T-helper 17 cell (primary cell): Measurements from ENCODE around the gene MPZ. TPM values are rescaled to one million over a fixed set of nuclear protein-coding genes. Genes with fewer than 3 reads are reported as not detected.

Experiments
- ATAC-seq: fragments of 150-1000 bp; cut with Tn5 transposase; 2 replicates; pipeline ENCODE4 v1.10.0; 2021; ENCODE audit warnings: mild to moderate bottlenecking, moderate library complexity
- DNase-seq, 3 donors: peaks; one replicate each; pipeline versions ENCODE4 v3.0.0 to v3.0.0-alpha.2; 2020 to 2021
- H3K9me3 ChIP-seq: one replicate; pipeline ENCODE4 v1.7.0; 2013; ENCODE audit warnings: low read length, mild to moderate bottlenecking; ENCODE audit not compliant: control insufficient read depth, poor library complexity, severe bottlenecking
- H3K27ac Mint-ChIP-seq: one replicate; pipeline ENCODE4 v1.8.0; 2022; ENCODE audit warnings: mild to moderate bottlenecking, moderate library complexity, mixed read lengths
- H3K27me3 Mint-ChIP-seq: one replicate; pipeline ENCODE4 v1.8.0; 2022; ENCODE audit warnings: mixed read lengths
- H3K36me3 Mint-ChIP-seq: one replicate; pipeline ENCODE4 v1.8.0; 2022; ENCODE audit warnings: low read depth, mixed read lengths
- H3K4me1 Mint-ChIP-seq: one replicate; pipeline ENCODE4 v1.8.0; 2022; ENCODE audit warnings: mild to moderate bottlenecking, mixed read lengths
- H3K4me3 Mint-ChIP-seq: one replicate; pipeline ENCODE4 v1.8.0; 2022; ENCODE audit warnings: mild to moderate bottlenecking, moderate library complexity, mixed read lengths
- total RNA-seq, 4 donors: library from RNA in 2 of 4; stranded (reverse) in 2 of 4; gene quantifications; one replicate each; pipeline ENCODE4 v1.2.3 and lab custom pipeline; 2022 to 2026

The MPZ gene
- total RNA-seq, 2 donors from 2014 or later, result 2.3 to 2.9 TPM

DNA sequence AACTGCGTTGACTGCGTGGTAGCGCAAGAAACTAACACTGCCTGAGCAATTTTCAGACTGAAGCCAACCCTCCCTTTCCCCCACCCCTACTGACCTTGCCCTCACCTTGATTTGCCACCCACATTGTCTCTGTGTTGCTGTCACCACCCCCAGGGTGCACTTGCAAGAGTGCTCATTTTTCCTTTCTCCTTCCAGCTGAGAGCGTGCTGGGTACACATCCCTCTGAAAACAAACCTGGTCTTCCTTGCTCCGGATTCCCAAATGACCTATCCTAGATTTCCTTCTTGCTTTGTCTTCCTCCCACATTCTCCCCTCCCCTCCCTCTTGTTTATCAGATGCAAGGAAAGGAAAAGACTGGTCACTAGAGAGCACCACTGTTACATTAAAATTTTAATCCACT lies 24.2 kb downstream of the MPZ start:
- Mint-ChIP-seq H3K4me1 (peaks cover 6% of the 10 kb centered on the region), H3K27ac (no peak overlapping the region), H3K36me3 (peaks cover 10% of the 10 kb centered on the region), H3K27me3 (peaks cover 16% of the 10 kb centered on the region), H3K4me3 (no peak overlapping the region)
- ATAC-seq (no peak), DNase-seq (no peak)
- H3K9me3 ChIP-seq, result no peaks in the 10 kb centered on the region

DNA sequence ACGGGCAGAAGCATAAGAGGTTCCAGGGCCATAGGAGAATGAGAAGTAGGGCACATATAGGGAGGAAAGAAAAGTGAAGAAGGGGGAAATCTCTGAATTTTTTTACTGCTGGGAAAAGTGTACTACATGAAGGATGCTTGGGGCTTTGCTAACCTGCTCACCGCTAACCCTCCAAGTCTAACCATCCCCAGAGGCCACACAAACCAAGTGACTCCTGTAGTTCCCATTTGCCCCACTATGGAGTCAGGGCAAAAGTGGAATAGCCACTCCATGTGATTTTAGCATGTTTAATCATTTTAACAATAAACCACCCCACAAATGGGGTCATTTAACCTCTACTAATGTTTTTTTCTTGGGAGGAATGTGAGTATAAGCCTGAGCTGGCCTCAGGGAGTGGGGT lies 24.7 kb downstream of the MPZ start:
- DNase-seq, result no peak
- Mint-ChIP-seq H3K4me1 (peaks cover 10% of the 10 kb centered on the region), H3K4me3 (no peak overlapping the region), H3K36me3 (peaks cover 15% of the 10 kb centered on the region), H3K27me3 (peaks cover 20% of the 10 kb centered on the region), H3K27ac (no peak overlapping the region)
- no peak for ATAC-seq
- H3K9me3 ChIP-seq, result no peaks in the 10 kb centered on the region

DNA sequence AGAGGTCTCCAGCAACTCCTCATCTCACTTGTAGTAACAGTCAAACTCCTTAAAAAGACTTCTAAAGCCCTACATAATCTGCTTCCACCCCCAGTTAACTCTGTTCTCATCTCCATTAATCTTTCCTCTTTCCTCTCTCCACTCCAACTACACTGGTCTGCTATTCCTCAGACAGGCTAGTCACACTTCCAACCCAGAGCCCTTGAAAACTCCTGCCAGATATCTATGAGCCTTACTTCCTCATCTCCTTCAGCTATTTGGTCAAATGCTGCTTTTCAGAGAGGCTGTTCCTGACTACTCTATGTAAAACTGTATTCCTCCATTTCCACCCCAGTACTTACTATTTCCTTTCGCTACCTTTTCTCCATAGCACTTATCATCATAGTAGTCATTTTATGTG lies 26.8 kb downstream of the MPZ start:
- Mint-ChIP-seq H3K27ac (peak overlapping the region; percentile 32), H3K36me3 (peaks cover 15% of the 10 kb centered on the region), H3K4me1 (peaks cover 12% of the 10 kb centered on the region), H3K4me3 (no peak overlapping the region), H3K27me3 (peaks cover 34% of the 10 kb centered on the region)
- ATAC-seq (no peak), DNase-seq (no peak)
- H3K9me3 ChIP-seq, result no peaks in the 10 kb centered on the region

DNA sequence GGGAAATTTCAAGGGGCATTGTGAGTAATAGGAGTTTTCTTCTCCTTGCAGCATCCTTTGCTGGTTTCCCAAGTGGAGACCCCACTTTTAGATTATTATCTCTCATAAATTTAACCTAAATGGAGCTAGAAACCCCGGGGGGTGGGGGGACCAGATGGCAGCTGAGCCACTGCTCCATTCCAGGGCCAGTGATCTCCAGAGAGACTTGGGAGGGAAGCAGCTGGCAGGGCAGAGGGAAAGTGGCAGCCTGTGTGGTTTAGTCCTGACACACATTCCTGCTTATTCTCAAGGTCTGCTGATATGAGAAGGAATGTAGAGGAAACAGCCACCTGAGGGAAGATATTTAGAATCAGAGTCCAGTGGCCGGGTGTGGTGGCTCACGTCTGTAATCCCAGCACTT lies 34.9 kb downstream of the MPZ start:
- DNase-seq (no peak), ATAC-seq (no peak)
- Mint-ChIP-seq H3K27ac (no peak overlapping the region), H3K27me3 (peaks cover 53% of the 10 kb centered on the region), H3K4me3 (no peak overlapping the region), H3K4me1 (peaks cover 2% of the 10 kb centered on the region), H3K36me3 (peaks cover 2% of the 10 kb centered on the region)
- no peaks in the 10 kb centered on the region for H3K9me3 ChIP-seq

DNA sequence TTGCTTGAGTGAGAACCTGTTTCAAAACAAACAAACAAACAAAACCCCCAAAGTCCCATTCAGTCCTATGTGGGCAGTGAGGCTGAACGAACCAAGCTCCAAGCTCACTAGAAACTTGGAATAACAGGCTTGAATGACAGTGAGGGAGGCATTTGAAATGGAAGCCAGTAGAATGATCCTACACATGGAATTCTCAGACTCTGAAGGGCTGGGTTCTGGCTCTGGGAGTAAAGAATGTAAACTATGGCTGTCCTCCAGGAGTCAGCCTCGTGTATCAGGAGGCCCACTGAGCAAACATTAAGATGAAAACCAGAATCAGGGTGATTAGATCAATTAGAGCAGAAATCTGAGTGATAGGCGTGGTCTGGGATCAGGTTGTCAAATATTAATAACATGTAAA lies 36.4 kb downstream of the MPZ start:
- H3K4me3 Mint-ChIP-seq, result no peak overlapping the region
- H3K27me3 Mint-ChIP-seq, result peaks cover 45% of the 10 kb centered on the region
- ATAC-seq (no peak), DNase-seq (no peak)
- H3K4me1 Mint-ChIP-seq, result peaks cover 2% of the 10 kb centered on the region
- H3K36me3 Mint-ChIP-seq, result peaks cover 2% of the 10 kb centered on the region
- no peak overlapping the region for H3K27ac Mint-ChIP-seq
- H3K9me3 ChIP-seq, result no peaks in the 10 kb centered on the region

DNA sequence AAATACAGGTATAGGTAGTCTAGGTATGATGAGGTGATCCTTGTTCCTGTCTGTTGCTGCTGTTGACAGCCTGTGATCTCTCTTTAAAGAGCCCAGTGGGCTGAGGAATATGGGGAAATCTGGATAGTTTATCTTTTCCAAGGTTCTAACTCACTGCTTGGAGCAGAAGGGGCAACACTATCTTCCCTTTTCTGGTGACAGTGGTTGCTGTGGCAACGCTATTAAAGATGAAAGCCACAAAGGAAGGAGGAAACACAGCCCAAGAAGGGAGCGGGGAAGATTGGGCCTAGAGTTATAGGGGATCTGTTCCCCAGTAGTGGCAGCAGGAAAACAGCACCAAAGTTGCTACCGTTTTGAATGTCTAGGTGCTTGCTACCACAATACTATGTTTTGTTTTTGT lies 42.4 kb downstream of the MPZ start:
- peaks cover 34% of the 10 kb centered on the region for H3K27me3 Mint-ChIP-seq
- no peak for DNase-seq

DNA sequence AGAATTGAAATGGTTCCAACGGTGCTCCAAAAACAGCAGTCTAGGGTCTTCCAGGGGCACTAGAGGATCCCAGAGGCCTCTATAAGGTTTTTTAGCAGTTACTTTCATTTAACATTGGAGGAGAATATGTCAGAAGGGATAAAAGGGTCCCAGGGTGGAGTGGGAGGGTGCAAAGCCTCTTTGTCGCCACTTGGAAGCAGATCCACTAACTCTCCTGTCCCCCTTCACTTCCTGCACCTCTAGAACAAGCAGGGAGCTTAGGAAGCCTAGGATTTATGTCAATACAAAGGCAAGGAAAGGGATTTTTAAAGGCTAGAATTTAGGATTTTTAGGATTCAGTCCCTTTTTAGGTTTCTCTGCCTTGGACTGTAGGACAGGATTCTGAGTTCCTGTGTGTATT lies 42.9 kb downstream of the MPZ start:
- Mint-ChIP-seq H3K4me3 (no peak overlapping the region), H3K27ac (no peak overlapping the region), H3K4me1 (peaks cover 6% of the 10 kb centered on the region), H3K36me3 (no peaks in the 10 kb centered on the region), H3K27me3 (peaks cover 36% of the 10 kb centered on the region)
- ATAC-seq (no peak), DNase-seq (no peak)
- no peaks in the 10 kb centered on the region for H3K9me3 ChIP-seq

More for the DNA sequence above, 42.4 kb downstream of the MPZ start:
- no peak overlapping the region for H3K27ac Mint-ChIP-seq
- no peak for ATAC-seq
- H3K36me3 Mint-ChIP-seq, result no peaks in the 10 kb centered on the region
- no peak overlapping the region for H3K4me3 Mint-ChIP-seq
- H3K4me1 Mint-ChIP-seq, result peaks cover 4% of the 10 kb centered on the region
- no peaks in the 10 kb centered on the region for H3K9me3 ChIP-seq

DNA sequence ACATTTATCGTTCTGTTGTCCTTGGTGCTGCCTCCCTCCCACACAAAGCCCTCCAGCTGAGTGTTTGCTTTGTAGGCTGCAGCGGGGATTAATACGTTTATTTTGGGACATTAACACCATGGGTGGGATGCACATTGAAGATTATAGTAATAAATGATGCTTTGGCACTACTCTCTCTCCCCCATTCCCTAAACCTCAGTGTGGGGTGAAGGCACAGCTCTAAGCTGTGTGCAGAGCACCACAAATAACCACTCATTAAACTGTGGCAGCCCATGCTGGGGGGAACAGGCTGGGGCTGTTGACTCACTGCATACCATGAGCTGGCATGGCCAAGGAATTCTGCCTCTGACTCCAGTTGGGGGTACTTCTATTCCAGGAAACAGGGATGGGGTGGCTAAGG lies 43.6 kb downstream of the MPZ start:
- ATAC-seq, result no peak
- H3K9me3 ChIP-seq, result no peaks in the 10 kb centered on the region
- peaks cover 7% of the 10 kb centered on the region for H3K4me1 Mint-ChIP-seq
- H3K36me3 Mint-ChIP-seq, result no peaks in the 10 kb centered on the region
- H3K27me3 Mint-ChIP-seq, result peaks cover 37% of the 10 kb centered on the region
- no peak overlapping the region for H3K27ac Mint-ChIP-seq
- DNase-seq, result no peak
- H3K4me3 Mint-ChIP-seq, result no peak overlapping the region

DNA sequence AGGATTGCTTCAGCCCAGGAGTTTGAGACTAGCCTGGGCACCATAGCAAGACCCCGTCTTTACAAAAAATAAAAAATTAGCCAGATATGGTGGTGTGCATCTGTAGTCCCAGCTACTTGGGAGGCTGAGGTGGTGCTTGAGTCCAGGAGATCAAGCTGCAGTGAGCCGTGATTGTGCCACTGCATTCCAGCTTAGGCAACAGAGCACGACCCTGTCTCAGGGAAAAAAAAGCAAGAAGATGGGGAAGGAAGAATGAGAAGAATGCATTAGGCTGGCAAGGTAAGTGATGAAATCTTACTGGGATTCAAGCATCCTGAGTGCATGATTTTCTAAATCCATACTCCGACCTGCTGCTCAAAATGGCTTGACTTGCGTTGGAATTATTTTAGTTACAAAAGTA lies 44.5 kb downstream of the MPZ start:
- Mint-ChIP-seq H3K27me3 (peaks cover 46% of the 10 kb centered on the region), H3K36me3 (peaks cover 2% of the 10 kb centered on the region), H3K4me1 (peaks cover 9% of the 10 kb centered on the region), H3K27ac (no peak overlapping the region), H3K4me3 (no peak overlapping the region)
- DNase-seq (no peak), ATAC-seq (no peak)
- H3K9me3 ChIP-seq, result no peaks in the 10 kb centered on the region

DNA sequence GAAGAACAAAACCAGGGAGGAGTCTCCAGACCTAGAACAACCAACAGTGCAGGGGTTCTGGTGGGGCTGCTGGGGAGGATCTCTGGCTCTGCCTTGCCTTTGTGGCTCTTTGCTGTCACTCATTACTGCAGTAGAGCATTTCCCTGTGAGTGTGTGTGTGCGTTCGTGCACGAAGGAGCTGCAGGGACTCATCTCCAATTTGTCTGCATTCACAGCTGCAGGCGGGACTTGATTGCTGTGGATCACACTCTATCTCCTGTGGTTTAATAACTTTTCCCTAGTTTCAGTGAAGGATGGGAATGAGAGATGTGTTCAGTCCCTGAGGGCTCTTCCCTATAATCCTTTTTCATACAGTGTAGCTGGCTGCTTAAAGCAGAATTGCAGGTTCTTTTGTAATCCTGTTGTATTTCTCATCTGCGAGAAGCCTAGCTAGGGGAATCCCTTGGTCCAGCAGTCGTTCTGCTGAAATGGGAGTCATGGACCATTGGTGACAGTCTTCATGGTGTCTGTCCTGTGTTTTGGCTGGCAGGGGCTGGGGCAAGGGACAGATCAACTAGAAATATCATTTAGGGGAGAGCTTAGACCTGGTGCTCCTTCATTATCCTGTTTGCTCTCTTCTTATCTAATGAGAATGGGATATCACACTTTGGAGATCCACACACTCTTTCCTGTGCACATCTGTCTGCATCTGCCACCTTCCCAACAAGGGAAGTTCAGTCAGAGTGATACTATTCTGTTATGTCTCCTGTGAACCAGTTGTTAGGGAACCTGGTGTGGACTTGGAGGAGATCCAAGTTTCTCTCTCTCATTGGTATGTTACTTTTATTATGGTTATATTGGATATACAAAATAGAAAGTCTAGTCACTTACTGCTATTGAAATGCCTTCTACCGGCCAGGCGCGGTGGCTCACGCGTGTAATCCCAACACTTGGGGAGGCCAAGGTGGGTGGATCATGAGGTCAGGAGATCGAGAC lies 48.2 kb downstream of the MPZ start:
- H3K27me3 Mint-ChIP-seq, result peaks cover 70% of the 10 kb centered on the region
- no peak overlapping the region for H3K27ac Mint-ChIP-seq
- ATAC-seq, result no peak

DNA sequence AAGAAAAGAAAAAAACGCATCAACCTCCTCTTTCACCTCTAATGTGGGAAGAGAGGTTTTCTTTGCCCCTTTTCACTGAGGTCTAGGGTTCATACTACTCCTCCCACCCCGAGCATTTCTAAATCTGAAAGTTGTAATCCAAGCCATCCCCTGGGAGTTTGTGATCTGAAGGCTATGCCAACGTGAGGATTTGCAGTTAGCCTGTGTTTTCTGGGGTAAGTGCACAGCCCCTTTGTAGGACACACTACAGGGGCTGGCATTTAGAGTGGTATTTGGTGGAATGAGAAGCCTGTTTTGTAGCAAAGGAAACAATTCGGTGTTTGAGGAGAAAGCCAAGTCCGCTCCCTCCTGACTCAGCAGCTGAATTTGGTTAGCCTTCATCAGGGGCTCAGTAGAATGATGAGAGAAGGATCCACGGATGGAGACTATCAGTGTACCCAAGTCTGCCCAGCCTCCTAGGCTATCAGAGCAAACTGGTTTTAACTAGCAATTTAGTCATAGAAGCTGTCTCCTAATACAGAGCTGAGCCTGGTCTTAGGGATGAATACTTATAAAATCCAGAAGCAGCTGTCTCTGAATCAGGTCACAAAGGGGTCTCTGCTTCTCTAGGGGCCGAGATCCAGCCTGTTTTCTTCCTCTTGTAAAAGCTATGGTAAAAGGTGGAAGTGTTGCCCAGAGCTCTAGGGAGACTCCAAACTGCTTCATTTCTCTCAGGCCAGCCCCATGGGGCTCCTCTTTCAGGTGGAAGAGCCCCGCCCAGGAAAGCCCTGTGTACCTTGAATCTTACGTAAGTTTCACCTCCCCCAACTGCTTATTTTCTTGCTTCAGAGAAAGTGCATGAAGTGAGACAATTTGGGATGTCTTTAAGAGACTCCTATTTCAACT lies 49.1 kb downstream of the MPZ start:
- ATAC-seq (no peak), DNase-seq (no peak)
- peak overlapping the region; percentile 37 for H3K4me3 Mint-ChIP-seq
- H3K27me3 Mint-ChIP-seq, result peaks cover 64% of the 10 kb centered on the region
- peaks cover 10% of the 10 kb centered on the region for H3K36me3 Mint-ChIP-seq
- H3K27ac Mint-ChIP-seq, result no peak overlapping the region
- H3K9me3 ChIP-seq, result peaks cover 4% of the 10 kb centered on the region
- H3K4me1 Mint-ChIP-seq, result peaks cover 12% of the 10 kb centered on the region

More for the DNA sequence above, 48.2 kb downstream of the MPZ start:
- H3K4me1 Mint-ChIP-seq, result peaks cover 12% of the 10 kb centered on the region
- peaks cover 8% of the 10 kb centered on the region for H3K36me3 Mint-ChIP-seq
- H3K4me3 Mint-ChIP-seq, result no peak overlapping the region
- no peak for DNase-seq
- H3K9me3 ChIP-seq, result peaks cover 4% of the 10 kb centered on the region

DNA sequence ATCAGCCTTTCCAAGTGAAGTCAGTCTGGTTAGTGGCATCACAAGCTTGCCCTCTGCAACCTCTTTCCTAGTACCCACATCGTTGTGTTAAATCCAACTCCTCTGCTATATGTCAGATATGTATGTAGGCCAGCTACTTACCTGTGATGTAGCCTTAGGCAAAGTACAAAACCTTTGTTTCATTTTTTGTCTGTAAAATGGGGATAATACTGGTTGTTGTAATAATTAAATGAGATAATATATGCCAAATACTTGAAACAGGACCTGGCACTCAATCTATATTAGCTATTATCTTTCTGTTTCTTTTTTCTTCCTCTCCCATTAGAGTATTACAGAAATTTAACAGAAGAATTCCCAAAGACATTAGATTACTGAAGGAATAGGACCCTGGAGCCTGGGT lies 50.0 kb downstream of the MPZ start:
- peak overlapping the region; percentile 28 for H3K4me3 Mint-ChIP-seq
- no peak overlapping the region for H3K27ac Mint-ChIP-seq
- H3K36me3 Mint-ChIP-seq, result peaks cover 12% of the 10 kb centered on the region
- H3K9me3 ChIP-seq, result peaks cover 4% of the 10 kb centered on the region
- ATAC-seq, result no peak
- H3K4me1 Mint-ChIP-seq, result peaks cover 12% of the 10 kb centered on the region
- no peak for DNase-seq
- peaks cover 58% of the 10 kb centered on the region for H3K27me3 Mint-ChIP-seq

DNA sequence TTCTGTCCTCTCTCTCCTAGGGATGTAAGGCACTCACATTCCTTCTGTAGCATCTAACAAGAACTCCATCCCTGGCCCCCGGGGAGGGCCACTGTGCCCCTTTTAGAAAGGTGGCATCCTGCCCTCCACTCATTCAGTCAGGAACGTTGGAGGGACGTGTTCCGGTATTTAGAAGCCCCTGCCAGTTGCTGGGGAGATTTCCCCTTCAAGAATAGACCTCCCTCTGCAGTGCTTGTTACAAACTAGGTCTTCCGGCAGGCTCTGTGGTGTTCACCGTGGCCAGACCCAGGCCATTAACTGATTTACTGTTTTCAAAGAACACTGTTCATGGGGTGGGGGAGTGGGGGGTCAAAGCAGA lies 50.4 kb downstream of the MPZ start:
- no peak overlapping the region for H3K27ac Mint-ChIP-seq
- ATAC-seq (no peak), DNase-seq (no peak)
- H3K27me3 Mint-ChIP-seq, result peaks cover 54% of the 10 kb centered on the region
- H3K9me3 ChIP-seq, result peaks cover 4% of the 10 kb centered on the region
- peaks cover 12% of the 10 kb centered on the region for H3K4me1 Mint-ChIP-seq
- peaks cover 12% of the 10 kb centered on the region for H3K36me3 Mint-ChIP-seq
- peak overlapping the region; percentile 73 for H3K4me3 Mint-ChIP-seq
